Peyer's patch (tissue), 4 donors: ENCODE results near the gene MUC5AC.

Experiments
- CTCF ChIP-seq, 6 experiments: fragments of 450-650 bp in 4 of 6; fragments of 200-600 bp in 2 of 6; sonication (generic) in 1 of 6; IDR thresholded peaks; one replicate each; pipeline ENCODE4 v1.5.1; 2017 to 2019; ENCODE audit warnings: antibody characterized with exemption in 6 of 6, mild to moderate bottlenecking in 3 of 6, moderate library complexity in 1 of 6
- POLR2A ChIP-seq, 2 donors: fragments of 450-650 bp; IDR thresholded peaks; one replicate each; pipeline ENCODE4 v1.5.1; 2017; ENCODE audit warnings: antibody characterized with exemption in 2 of 2, mild to moderate bottlenecking in 2 of 2, moderate library complexity in 2 of 2

- TF ChIP-seq POLR2A (IDR thresholded peaks at IDR 0.05) (no peak), CTCF (IDR thresholded peaks at IDR 0.05) (no peak)
Measured at GRCh38 chr11:1140642-1141490, 16.9 kb upstream of the MUC5AC start.
